ENCODE measurements around the gene KCNJ9.

DNA sequence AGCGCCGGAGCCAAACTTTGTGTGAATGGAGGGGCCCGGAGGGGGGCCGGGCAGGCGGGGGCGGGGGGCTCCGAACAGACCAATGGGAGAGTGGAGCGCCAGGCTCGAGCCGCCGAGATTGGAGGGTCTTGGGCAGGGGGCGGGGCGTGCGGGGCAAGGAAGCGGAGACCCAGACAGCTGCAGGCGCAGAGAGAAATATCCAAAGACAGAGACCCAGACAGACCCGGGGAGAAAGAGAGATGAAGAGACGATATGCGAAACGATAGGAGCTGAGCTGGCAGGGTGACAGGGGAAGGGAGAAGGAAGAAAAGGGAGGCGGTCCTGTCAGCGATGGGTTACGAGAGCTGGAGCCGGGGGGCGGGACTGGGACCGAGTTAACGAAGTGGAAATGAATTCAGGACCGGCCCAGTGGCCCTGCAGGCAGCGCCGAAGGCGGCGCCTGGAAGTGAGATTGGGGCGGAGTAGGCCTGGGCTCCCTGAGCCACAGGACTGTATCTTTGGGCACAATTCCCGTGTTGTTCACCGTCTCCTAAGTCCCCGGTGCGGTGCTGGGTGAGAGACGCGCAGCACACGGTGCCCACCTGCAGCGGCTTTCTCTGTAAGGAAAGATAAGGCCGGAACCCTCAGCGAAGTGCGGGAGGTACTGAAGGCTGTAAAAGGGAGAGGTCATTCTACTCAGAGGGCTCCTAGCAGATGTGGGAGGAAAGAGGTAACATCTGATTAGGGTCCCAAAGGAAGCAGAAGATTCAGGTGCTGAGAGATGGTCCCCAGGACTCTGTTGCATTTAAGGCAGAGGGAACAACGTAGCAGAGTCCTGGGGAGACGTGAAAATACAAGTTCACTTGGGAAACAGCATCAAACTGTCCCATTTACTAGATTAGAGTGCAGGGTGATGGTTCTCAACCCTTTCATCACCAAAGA lies 10.8 kb upstream of the KCNJ9 start:
- TF ChIP-seq EZH2phosphoT487 (IDR thresholded peaks at IDR 0.05; ENCODE audit: borderline replicate concordance) (no peak), POLR2A (IDR thresholded peaks at IDR 0.05; ENCODE audit: borderline replicate concordance, extremely low read depth, insufficient read depth, insufficient read length) (no peak)
- TF ChIP-seq, protein P1, sequence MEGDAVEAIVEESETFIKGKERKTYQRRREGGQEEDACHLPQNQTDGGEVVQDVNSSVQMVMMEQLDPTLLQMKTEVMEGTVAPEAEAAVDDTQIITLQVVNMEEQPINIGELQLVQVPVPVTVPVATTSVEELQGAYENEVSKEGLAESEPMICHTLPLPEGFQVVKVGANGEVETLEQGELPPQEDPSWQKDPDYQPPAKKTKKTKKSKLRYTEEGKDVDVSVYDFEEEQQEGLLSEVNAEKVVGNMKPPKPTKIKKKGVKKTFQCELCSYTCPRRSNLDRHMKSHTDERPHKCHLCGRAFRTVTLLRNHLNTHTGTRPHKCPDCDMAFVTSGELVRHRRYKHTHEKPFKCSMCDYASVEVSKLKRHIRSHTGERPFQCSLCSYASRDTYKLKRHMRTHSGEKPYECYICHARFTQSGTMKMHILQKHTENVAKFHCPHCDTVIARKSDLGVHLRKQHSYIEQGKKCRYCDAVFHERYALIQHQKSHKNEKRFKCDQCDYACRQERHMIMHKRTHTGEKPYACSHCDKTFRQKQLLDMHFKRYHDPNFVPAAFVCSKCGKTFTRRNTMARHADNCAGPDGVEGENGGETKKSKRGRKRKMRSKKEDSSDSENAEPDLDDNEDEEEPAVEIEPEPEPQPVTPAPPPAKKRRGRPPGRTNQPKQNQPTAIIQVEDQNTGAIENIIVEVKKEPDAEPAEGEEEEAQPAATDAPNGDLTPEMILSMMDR (IDR thresholded peaks at IDR 0.05 in 2 of 3, conservative IDR thresholded peaks at IDR 0.05 in 1 of 3; ENCODE audit: borderline replicate concordance in 1 of 3, insufficient read depth in 1 of 3, low read depth in 2 of 3, low read length in 2 of 3) = no peak
